IPS-11a (cell line): Measurements from ENCODE around the gene GMIP.
A peak's percentile ranks its signal among the peaks of the same experiment; 100 is the strongest.

Source experiments
- H3K4me3 ChIP-seq: one replicate; pipeline ENCODE4 v1.5.1; 2013; ENCODE audit warnings: low read depth, low read length, control low read depth

GMIP gene

DNA sequence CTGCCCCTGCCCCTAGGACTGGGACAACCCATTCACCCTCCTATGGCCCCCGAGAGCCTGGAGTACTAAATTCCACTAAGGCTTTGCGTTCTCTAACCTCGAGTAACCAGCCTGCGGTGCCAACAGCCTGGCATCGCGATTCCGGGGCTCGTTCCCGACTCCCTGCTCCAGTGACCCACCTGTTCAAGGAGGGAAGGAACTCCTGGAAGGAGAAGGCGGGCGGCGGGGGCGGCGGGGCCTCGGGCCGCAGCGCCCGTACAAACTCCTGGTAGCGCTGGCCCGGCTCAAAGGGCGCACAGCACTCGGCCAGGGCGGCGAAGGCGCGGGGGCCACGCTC, 6.3 kb downstream of the GMIP start:
- H3K4me3 ChIP-seq: no peak overlapping the region

DNA sequence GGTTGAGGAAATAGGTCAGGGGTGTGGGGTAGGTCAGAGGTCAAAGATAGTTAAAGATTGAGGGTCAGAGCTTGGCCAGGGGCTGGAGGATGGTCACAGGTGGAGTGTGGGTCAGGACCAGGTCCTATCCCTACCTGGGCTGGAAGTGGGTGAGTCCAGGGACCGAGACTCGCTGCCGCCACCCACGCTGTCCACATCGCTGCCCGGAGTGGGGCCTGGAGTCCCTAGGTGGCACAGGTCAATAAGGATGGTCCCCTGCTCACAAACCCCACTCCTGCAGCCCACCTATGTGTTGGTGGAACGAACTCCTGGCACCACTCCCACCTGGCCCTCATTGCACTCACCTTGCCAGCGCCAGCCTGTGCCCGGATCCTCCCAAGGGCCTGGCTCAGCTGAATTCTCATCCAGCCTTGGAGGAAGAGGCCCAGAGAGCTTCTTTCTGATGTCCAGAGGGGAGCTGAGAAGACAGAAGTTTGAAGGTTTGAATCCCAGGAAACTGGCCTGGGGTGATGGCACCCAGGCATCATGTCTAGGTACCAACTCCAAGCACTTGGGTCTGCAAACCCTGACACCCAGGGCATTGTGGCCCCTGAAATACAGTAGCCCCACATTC, 6.8 kb downstream of the GMIP start:
- H3K4me3 ChIP-seq: no peak overlapping the region

DNA sequence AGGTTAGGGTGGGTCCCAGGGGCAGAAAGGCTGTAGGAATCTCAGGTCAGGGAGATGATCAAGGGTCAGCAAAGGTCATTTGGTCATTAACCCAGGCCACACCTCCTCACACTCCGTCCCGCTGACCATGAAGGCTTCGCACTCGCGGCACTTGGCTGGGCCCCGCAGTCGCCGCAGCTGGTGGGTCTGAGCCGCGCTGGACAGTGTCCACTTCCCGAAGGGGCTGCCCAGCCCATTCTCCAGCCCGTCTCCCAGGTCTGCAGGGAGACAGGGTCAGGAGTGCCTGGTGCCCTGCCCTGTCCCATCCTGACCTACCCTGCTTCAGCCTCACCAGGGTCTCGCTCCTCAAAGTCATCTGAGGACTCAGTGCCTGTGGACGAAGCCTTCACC, 8.1 kb downstream of the GMIP start:
- no peak overlapping the region for H3K4me3 ChIP-seq

DNA sequence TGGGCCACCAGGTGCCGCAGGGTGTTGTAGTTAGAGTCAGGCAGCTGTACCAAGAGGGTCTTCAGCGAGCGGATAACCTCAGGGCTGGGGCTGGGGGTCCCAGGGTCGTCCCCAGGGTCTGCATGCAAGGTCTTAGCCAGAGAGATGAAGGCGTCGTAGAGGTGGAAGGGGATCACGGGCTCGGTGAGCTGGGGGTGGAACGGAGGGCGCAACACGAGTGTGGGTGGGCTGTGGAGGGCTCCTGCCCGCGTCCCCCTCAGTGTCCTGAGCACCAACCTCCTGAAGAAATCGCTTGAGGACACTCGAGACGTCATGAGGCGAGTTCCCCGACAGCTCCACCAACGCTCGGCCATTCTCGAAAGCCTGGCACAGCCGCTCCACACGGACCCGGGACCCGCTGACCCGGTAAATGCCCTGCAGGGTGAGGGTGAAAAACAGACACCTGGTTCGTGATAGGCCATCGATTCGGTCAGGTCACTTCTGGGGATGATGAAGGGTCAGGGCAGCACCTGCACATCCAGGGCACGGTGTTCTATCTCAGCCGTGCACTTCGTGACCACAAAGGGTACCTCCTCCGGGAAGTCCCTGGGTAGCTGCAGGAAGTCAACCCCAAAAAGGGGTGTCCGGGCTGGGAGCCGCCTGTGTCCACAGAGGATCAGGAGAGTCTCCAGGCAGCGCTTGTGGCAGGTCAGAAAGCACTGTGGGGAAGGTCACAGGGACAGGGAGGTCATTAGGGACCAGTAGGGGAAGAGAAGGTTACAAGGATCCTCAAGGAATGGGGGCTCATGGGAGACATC, 8.7 kb downstream of the GMIP start:
- H3K4me3 ChIP-seq: no peak overlapping the region

DNA sequence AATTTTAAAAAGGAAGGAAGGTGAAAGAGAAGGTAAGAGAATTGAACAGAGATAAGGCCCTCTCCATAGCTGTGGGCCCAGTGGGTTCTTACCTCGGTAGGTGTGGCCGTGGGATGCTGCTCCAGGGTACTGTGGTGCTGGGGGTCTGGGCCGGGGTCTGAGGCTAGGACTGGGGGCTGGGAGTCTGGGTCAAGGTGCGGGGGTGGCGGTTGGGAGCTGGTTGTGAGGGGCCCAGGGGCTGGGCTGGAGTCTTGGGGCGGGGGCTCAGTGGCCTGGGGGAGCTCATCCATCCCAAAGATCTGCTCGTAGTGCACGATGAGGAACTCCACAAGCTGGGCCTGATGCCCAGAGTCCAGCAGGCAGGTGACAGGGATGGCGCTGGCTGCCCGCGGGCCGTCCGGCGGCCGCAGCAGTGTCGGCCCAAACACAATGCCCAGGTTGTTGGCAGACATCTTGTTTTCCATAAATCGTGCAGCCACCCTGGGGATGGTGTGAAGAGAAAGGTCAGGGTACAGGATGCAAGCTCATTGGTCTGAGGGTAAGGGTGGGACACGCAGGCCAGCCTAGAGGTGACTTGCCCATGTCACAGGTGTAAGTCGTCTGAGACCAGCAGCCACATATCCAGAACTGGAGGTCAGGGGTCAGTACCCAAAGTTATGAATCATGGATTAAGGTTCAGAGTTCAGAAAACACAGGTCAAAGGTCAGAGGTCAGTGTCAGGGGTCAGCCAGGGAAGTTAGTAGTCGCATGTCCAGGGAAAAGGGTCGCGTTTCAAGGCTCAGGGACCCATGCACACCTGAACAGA, 9.5 kb downstream of the GMIP start:
- H3K4me3 ChIP-seq: no peak overlapping the region

DNA sequence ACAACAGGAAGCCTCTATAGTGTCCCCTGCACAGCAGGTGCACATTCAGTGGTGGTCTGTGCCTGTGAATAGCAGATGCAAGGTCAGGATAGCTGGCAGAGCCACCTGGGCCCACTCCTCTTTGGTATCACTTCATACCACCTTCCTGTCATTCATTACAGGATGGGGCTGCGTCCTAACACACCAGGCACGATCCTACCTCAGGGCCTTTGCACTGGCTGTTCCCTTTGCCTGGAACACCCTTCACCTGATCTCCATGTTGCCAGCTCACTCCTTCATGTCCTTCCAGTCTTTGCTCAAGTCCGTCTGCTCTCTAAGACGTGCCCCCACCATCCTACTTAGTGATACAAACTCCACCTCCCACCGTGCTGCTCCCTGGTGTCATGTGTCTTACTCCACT, 10.8 kb downstream of the GMIP start:
- H3K4me3 ChIP-seq: no peak overlapping the region

DNA sequence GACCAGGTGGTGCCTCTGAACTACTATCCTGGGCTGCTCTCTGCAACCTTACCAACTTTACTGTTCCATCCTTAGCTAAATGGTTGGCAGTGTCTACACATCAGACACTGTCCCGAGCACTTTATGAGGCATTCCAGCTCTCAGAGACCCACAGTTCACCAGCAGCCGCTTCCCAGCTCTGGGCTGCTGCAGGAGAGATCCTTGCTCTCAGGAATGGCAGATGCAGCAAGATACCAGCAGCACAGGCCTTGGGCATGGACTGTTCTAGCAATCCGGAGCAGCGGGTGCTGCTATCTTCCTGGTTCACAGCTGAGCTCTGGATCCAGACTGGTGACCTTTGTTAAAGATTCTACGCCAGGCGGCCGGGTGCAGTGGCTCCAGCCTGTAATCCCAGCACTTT, 12.1 kb downstream of the GMIP start:
- no peak overlapping the region for H3K4me3 ChIP-seq

DNA sequence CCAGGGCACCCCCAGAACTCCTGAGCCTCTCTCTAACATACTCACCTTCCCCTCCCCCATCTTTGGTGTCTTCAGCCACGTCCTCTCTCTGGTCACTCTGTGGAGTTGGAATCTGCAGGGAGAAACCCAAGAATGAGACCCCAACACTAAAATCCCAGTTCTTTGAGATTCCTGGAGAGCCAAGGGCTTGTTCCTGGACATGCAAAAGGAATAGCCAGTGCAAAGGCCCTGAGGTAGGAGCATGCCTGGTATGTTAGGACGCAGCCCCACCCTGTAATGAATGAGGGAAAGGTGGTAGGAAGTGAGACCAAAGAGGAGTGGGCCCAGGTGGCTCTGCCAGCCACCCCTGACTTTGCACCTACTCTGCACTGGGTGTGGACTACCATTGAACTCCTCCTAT, 13.0 kb downstream of the GMIP start:
- no peak overlapping the region for H3K4me3 ChIP-seq

DNA sequence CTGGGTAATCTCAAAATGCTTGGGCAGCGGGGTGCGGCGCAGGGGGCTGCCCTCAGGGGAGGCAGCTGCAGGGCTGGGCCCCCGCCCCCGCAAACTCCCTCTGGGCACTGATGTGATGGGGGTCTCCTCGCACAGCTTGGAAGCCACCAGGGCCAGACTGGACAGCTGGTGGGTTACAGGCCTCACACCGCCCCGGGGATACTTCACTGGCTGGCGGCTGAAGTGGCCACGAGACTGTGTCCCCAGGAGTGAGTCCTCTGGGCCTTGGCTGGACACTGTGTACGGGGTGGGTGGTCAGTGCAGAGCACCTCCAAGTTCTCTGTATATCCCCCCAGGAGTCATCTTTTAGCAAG, 13.4 kb downstream of the GMIP start:
- H3K4me3 ChIP-seq: no peak overlapping the region

DNA sequence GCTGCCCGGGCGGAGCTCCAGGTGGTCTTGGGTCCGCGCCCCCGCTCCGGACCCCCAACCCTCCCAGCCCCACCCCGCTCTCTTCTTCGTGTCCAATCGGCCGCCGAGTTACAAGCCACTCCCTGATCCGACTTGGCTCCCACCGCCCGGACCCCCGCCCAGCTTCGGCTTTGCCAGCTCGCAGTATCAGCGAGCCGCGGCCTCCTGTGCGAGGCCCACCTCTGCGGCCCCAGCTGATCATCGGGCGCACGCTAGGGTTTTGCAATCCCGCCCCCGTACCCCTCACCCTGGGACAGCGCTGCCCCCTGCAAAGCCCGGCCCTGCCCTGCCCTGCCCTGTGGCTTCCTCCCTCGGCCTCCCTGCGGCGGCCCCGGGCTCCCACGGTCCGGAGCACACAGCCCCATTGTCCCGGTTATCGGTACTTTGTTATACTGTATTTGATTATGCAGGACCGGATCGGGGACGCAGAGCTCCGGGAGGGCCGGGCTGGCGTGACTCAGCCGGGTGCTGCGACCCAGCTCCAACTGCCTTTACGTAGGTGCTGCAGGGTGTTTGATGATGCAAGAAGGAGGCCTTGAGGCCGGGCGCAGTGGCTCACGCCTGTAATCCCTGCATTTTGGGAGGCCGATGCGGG, 14.8 kb downstream of the GMIP start:
- peak overlapping the region; percentile 21 for H3K4me3 ChIP-seq

DNA sequence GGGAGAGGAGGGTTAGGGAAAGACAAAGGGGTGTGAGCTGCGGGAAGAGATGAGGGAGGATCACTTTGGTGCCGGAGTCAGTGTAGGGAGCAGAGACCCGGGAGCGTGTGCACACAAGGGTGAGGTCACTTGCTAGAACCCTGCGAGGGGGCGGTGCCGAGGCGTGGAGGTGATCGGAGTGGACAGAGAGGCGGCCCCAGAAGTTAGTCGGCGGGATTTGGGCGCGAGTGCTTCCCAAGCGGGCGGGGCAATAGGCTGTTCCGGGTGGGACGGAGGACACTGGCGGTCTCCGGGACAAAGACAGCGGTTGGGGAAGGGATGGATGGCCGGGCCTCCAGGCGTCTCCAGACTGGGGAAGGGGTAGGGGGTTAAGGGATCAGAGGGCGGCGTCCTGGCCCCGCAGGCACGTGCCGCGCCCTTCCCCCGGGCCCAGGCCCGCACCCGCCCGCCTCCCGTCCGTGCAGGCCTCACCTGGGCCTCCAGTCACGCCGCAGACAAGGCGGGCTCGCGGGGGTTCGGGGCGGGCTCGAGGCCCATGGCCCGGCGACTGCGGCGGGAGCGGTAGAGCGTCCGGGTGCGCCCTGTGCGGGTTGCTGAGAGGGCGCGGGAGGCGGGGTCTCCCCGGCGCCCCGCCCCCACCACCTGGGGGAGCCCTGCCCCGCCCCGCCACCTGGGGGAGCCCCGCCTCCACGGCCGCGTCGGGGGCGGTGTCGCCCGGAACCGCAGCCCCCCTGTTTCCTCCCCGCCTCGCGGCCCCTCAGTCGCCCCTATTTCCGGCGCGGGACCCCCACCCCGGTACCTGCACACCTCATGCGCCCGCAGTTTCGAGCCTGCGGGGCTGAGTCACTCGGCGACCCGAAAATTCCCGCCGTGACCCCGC, 15.6 kb downstream of the GMIP start, which contains the start of gene LPAR2:
Gene LPAR2 (minus strand): TSS at position 600 of the 880 bp plus-strand sequence. CDS start 945 bp downstream, outside the sequence.
- H3K4me3 ChIP-seq: peak within 1 kb of the TSS; percentile 82

DNA sequence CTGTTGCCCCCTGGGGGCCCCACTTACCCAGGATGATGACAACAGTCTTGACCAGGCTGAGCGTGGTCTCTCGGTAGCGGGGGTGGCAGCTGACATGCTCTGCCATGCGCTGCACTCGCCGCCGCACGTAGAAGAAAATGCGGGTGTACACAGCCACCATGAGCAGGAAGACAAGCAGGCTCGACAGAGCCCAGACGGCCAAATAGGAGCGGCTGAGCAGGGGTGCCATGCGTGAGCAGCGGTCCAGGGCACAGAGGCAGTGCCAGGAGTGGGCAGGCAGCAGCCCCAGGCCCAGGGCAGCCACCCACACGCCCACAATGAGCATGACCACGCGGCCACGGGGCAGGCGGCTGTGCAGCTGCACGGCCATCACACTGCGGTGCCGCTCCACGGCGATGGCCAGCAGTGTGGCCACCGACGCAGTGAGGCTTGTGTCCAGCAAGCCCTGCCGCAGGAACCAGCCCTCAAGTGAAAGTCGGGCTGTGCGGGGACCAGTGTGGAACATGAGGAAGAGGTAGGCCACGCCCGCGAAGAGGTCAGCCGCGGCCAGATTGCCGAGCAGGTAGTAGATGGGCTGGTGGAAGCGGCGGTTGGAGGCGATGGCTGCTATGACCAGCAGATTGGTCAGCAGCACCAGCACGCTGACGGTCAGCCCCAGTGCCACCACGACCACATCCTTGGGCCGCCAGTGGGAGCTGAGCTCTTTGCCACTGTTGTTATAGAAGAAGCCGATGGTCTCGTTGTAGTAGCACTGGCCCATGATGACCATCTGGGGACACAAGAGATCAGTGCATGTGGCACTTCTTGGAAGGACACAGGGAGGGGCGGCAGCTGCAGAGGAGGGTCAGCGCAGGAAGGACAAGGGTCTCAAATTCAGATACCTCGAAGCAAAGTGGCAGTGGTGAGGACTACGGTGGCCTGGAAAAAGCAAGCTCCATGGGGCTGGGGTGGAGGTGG, 16.7 kb downstream of the GMIP start:
- peak overlapping the region; percentile 82 for H3K4me3 ChIP-seq

DNA sequence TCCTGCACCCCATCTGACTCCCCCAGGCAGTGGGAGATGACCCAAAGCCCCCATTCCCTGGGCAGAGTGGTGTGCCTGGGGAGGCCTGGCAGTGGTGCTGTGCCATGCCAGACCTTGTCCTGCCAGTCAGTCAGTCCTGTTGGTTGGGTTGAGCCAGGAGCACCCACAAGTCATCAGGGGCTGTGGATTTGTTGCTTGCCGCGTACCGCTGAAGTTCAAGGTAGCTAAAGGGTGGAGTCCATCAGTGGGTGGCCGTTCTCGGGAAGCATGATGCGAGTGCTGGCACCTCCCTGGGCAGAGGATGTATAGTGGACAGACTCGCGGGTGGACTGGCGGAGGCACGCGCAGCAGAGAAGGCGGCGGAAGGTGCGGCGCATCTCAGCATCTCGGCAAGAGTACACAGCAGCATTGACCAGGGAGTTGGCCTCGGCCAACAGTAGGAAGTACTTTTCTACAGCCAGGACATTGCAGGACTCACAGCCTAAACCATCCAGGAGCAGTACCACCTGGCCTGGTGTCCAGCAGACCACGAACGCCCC, 19.4 kb downstream of the GMIP start:
- no peak overlapping the region for H3K4me3 ChIP-seq

DNA sequence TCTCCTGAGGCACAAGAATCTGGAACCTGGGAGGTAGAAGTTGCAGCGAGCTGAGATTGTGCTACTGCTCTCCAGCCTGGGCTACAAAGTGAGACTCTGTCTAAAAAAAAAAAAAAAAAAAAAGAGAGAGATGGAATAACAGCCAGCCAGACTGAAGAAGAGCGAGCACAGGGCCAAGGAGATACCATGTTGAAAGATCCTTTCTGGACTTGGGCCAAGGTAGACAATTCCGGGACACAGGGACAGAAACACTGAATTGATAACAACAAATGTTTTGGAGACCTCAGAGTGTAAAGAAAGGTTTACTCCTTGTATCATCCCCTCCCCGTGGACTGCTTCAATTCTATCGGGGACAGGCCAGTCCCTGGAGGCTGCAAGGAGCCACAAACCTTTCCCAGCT, 20.1 kb downstream of the GMIP start:
- H3K4me3 ChIP-seq: no peak overlapping the region

DNA sequence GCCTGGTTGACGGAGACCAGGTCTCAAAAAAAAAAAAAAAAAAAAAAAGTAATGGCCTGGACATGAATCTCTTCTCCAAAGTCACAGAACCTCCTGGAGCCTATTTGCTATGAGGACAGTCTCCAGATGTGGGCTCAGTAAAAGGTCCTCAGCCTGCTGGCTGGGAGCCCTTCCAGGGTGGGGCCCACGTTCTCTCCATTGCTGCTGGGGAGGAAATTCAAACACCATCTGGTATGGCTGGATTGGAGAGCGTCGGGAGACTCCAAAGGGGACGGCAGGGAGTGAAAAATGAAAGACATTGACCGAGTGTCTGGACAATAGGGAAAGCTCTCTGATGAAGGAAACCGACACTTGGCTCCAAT, 23.6 kb downstream of the GMIP start:
- no peak overlapping the region for H3K4me3 ChIP-seq

DNA sequence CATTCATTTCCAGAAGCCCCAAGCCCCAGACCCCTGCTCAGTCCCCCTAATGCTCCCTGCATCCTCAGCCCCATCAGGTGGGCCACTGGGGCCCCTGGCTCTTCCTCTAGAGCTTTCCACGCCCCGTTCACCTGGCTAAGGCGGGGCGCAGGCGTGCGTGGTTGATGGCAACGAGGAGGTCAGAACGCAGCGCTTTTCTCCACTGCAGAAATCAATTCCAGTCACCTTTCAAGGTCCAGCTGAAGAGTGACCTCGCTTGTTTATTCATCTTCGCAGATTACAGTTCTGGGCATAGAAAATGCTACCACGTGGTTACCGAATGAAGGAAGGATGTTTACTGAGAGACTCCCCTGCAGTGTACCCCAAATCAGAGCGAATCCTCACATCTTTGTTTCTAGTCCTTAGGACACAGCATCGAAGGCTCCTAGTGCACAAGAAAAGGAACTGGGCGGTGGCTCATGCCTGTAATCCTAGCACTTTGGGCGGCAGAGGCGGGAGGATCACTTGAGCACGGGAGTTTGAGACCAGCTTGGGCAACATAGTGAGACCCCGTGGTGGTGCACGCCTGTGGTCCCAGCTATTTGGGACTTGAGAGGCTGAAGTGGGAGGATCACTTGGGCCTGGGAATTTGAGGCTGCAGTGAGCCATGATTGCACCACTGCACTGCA, 24.1 kb downstream of the GMIP start:
- H3K4me3 ChIP-seq: peak overlapping the region; percentile 4

DNA sequence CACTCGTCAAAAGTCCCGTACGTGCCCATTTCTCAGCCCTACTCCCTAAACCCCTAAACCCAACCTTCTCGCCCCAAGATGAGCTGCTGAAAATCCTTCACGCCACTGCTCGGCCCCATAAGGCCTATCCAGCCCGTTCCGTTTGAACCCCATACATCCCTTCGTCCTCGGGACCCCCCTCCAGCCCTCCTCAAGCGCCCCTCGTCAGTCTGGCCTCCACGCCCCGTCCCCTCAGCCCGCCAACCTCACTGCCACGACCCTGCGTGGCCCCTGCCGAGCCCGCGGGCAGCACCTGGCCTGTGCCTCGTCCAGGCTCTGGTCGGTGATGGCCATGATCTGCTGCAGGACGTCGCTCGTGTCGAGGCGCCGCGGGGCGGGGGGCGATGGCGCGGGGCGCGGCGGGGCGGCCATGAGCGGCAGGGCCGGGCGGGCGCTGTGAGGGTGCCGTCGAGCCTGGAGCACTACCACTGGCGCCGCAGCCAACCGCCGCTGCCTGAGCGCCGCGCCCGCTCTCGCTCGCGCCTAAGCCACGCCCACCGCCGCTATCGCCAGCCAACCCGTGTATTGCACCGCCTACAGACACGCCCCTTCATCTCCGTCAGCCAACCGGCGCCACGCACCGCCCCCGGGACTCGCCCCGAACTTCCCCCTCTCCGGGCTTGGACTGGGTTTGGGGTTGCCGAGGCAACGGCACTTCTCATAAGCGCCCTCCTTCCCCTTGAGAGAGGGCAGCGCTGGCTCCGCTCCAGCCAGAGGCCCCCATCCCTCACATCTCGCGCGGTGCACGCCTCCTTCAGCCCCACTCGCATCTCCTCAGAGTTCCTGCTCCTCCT, 25.0 kb downstream of the GMIP start, which contains the start of gene PBX4:
Gene PBX4 (minus strand): TSS at position 469 of the 833 bp plus-strand sequence. CDS start 58 bp downstream, at position 411.
- peak within 1 kb of the TSS; percentile 48 for H3K4me3 ChIP-seq

DNA sequence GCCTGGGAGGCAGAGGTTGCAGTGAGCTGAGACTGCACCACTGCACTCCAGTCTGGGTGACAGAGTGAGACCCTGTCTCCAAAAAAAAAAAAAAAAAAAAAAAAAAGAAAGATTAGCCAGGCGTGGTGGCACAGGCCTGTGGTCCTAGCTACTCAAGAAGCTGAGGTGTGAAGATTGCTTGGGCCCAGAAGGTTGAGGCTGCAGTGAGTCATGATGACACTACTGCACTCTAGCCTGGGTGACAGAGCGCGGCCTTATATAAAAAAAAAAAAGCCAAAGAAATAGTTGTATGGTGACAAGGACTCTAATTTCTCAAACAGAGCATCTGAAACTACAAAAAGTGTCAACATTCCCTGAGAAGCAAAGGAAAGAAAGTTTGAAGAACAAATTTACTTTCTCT, 28.4 kb downstream of the GMIP start:
- no peak overlapping the region for H3K4me3 ChIP-seq
